DND-41 (cell line): ENCODE measurements around the gene GTF2H3.

Experiments used
- EZH2 ChIP-seq: IDR thresholded peaks from 3 replicates; pipeline ENCODE4 v1.6.1; 2012; ENCODE audit warnings: borderline replicate concordance, low read depth, mild to moderate bottlenecking, moderate library complexity, low read length, inconsistent platforms; ENCODE audit not compliant: severe bottlenecking
- TF ChIP-seq, protein P1 (sequence below): IDR thresholded peaks from 2 replicates; pipeline ENCODE4 v1.5.1; 2012; ENCODE audit warnings: borderline replicate concordance, low read length, moderate library complexity, mild to moderate bottlenecking; ENCODE audit not compliant: poor library complexity, severe bottlenecking; ENCODE audit errors: extremely low read depth

DNA sequence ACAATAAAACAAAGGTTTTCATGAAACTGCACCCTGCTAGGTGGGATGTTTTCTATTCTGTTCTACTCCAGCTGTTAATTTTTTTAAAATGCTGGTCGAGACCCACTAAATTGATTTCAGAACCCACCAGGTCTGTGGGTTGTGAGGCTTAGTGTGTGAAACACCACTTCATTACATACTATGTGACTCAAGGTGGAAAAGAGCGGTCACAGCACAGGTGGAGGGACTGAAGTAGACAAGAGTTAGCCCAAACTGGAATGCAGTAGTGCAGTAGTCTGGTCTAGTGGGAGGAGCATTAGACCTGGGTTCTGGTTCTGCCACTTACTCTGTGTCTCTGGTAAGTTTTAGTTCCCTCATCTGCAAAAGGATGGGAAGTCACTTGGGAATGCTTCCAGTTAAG is 19.5 kb upstream of the GTF2H3 start:
- no peak for TF ChIP-seq EZH2
- TF ChIP-seq, protein P1, sequence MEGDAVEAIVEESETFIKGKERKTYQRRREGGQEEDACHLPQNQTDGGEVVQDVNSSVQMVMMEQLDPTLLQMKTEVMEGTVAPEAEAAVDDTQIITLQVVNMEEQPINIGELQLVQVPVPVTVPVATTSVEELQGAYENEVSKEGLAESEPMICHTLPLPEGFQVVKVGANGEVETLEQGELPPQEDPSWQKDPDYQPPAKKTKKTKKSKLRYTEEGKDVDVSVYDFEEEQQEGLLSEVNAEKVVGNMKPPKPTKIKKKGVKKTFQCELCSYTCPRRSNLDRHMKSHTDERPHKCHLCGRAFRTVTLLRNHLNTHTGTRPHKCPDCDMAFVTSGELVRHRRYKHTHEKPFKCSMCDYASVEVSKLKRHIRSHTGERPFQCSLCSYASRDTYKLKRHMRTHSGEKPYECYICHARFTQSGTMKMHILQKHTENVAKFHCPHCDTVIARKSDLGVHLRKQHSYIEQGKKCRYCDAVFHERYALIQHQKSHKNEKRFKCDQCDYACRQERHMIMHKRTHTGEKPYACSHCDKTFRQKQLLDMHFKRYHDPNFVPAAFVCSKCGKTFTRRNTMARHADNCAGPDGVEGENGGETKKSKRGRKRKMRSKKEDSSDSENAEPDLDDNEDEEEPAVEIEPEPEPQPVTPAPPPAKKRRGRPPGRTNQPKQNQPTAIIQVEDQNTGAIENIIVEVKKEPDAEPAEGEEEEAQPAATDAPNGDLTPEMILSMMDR = no peak
